Neural crest cell (in vitro differentiated cells): ENCODE data around the gene ROBO1. TPM values are rescaled to one million over a fixed set of nuclear protein-coding genes. Genes with fewer than 3 reads are reported as not detected.

Source experiments
- DNase-seq: peaks from one replicate; pipeline ENCODE4 v3.0.0; 2021; ENCODE audit warnings: low read depth, mixed read lengths, low spot score
- H3K27ac Mint-ChIP-seq: one replicate; pipeline ENCODE4 v1.8.0; 2021; ENCODE audit warnings: mild to moderate bottlenecking, mixed read lengths; ENCODE audit not compliant: unreplicated experiment
- H3K27me3 Mint-ChIP-seq: 2 replicates; pipeline ENCODE4 v1.8.0; 2021; ENCODE audit warnings: low read depth, mild to moderate bottlenecking, mixed read lengths
- H3K36me3 Mint-ChIP-seq: 2 replicates; pipeline ENCODE4 v1.8.0; 2021; ENCODE audit warnings: low read depth, mild to moderate bottlenecking, mixed read lengths
- H3K4me1 Mint-ChIP-seq: 2 replicates; pipeline ENCODE4 v1.8.0; 2021; ENCODE audit warnings: mixed read lengths
- H3K4me3 Mint-ChIP-seq: one replicate; pipeline ENCODE4 v1.8.0; 2021; ENCODE audit warnings: mild to moderate bottlenecking, mixed read lengths
- H3K9me3 Mint-ChIP-seq: 2 replicates; pipeline ENCODE4 v1.8.0; 2021; ENCODE audit warnings: mixed read lengths
- CTCF ChIP-seq: fragments of 200-600 bp; sonication (generic); conservative IDR thresholded peaks from 2 replicates; pipeline ENCODE4 v1.5.0; 2021; ENCODE audit warnings: antibody characterized with exemption, mild to moderate bottlenecking
- total RNA-seq: library from RNA; stranded (reverse); gene quantifications from 2 replicates; pipeline ENCODE4 v1.2.1, GENCODE V29; 2021

ROBO1 gene
- total RNA-seq, 1 donor from 2014 or later: 88.7 TPM

- peaks cover 44% of the 10 kb centered on the region for H3K4me1 Mint-ChIP-seq
- H3K4me3 Mint-ChIP-seq: peak overlapping the region; percentile 24
- no peaks in the 10 kb centered on the region for H3K36me3 Mint-ChIP-seq
- DNase-seq: no peak
- no peak overlapping the region for H3K27ac Mint-ChIP-seq
- no peak for TF ChIP-seq CTCF
- H3K9me3 Mint-ChIP-seq: no peaks in the 10 kb centered on the region
- H3K27me3 Mint-ChIP-seq: no peaks in the 10 kb centered on the region
Observed at GRCh38 chr3:79012946-79013362, 754.8 kb downstream of the ROBO1 start.

DNA sequence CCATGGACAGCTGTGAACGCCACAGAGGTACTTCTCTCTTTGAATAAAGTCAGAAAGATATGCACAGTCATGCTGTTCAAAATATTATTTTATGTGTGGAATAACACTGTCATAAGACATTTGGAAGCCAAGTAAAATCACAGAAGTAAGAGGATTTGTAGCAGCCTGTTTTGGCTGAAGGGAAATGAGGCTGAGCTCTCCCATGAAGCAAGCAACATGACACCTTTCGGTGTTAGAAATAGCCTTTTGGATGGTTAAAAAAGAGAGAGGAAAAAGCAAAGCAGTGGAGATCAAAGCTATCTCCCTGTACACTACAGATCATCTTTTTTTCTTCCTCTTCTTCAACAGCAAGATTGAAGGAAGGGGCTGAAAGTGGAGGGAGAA, 755.3 kb downstream of the ROBO1 start:
- Mint-ChIP-seq H3K9me3 (no peaks in the 10 kb centered on the region), H3K27ac (no peak overlapping the region), H3K4me3 (peak overlapping the region; percentile 24), H3K36me3 (no peaks in the 10 kb centered on the region), H3K4me1 (peaks cover 46% of the 10 kb centered on the region), H3K27me3 (no peaks in the 10 kb centered on the region)
- TF ChIP-seq CTCF: no peak
- no peak for DNase-seq

GRCh38 chr3:79011821-79012529, 755.8 kb downstream of the ROBO1 start:
- Mint-ChIP-seq H3K27me3 (no peaks in the 10 kb centered on the region), H3K9me3 (no peaks in the 10 kb centered on the region), H3K27ac (no peak overlapping the region), H3K4me3 (no peak overlapping the region), H3K36me3 (no peaks in the 10 kb centered on the region), H3K4me1 (peaks cover 46% of the 10 kb centered on the region)
- no peak for TF ChIP-seq CTCF
- no peak for DNase-seq

- no peak for TF ChIP-seq CTCF
- Mint-ChIP-seq H3K4me1 (peaks cover 60% of the 10 kb centered on the region), H3K27ac (no peak overlapping the region), H3K36me3 (no peaks in the 10 kb centered on the region), H3K9me3 (no peaks in the 10 kb centered on the region), H3K4me3 (no peak overlapping the region), H3K27me3 (no peaks in the 10 kb centered on the region)
- DNase-seq: no peak
Observed at GRCh38 chr3:79009861-79010260, 757.9 kb downstream of the ROBO1 start.

DNA sequence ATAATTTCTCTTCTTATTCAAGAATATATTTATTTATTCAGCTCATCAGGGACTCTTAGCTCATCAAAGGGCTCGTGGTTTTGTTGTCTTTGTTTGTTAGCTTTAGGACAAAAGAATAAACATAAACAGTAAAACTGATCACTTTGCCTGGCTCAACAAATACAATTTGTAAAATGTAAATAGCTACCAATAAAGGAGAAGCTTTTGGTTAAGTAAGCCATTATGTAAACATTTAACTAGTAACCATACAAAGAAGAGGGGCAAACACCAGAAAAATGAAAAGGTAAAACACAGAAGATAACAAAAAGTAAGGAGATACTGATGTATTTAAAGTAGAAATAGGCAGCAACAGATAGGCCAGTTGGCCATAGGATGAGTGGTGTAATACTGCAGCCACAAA, 761.7 kb downstream of the ROBO1 start:
- no peaks in the 10 kb centered on the region for H3K27me3 Mint-ChIP-seq
- peaks cover 40% of the 10 kb centered on the region for H3K4me1 Mint-ChIP-seq
- no peak overlapping the region for H3K27ac Mint-ChIP-seq
- DNase-seq: no peak
- H3K9me3 Mint-ChIP-seq: no peaks in the 10 kb centered on the region
- no peaks in the 10 kb centered on the region for H3K36me3 Mint-ChIP-seq
- H3K4me3 Mint-ChIP-seq: no peak overlapping the region
- TF ChIP-seq CTCF: no peak
